Stimulated activated naive CD8-positive, alpha-beta T cell treated with anti-CD3 and anti-CD28 coated beads, Interleukin-15, Interleukin-2, amounts not matched to agents 100 ng/mL and 50 ng/mL, for 24 hours (primary cell): ENCODE measurements around the gene YBX3.
"Not testable (repeated sequence)": the region's sequence is repeated elsewhere in the genome, so short reads cannot be mapped to it uniquely, and the experiment has no call there.

ENCODE experiments used
- H3K27ac Mint-ChIP-seq: one replicate; pipeline ENCODE4 v1.8.0; 2021; ENCODE audit warnings: mild to moderate bottlenecking, mixed read lengths
- H3K27me3 Mint-ChIP-seq: one replicate; pipeline ENCODE4 v1.8.0; 2021; ENCODE audit warnings: mixed read lengths
- H3K36me3 Mint-ChIP-seq: one replicate; pipeline ENCODE4 v1.8.0; 2021; ENCODE audit warnings: low read depth, mixed read lengths
- H3K4me1 Mint-ChIP-seq: one replicate; pipeline ENCODE4 v1.8.0; 2021; ENCODE audit warnings: low read depth, mixed read lengths
- H3K4me3 Mint-ChIP-seq: one replicate; pipeline ENCODE4 v1.8.0; 2021; ENCODE audit warnings: mild to moderate bottlenecking, mixed read lengths
- H3K9me3 Mint-ChIP-seq: one replicate; pipeline ENCODE4 v1.8.0; 2021; ENCODE audit warnings: mixed read lengths

The YBX3 gene

GRCh38 chr12:10722905-10723746, at the start of gene YBX3:
Gene YBX3, minus strand, starts transcription at chr12:10723323. Its CDS starts 212 bp downstream, at chr12:10723111.
- peak within 1 kb of the TSS; percentile 97 for H3K4me3 Mint-ChIP-seq
- peaks cover 32% of the 10 kb centered on the region for H3K36me3 Mint-ChIP-seq
- H3K27me3 Mint-ChIP-seq, result peaks cover 34% of the 10 kb centered on the region
- no peaks in the 10 kb centered on the region for H3K9me3 Mint-ChIP-seq
- H3K4me1 Mint-ChIP-seq, result peaks cover 47% of the 10 kb centered on the region
- peak within 1 kb of the TSS; percentile 98 for H3K27ac Mint-ChIP-seq

GRCh38 chr12:10771132-10771733, 48.1 kb upstream of the YBX3 start:
- Mint-ChIP-seq H3K4me3 (no peak overlapping the region), H3K9me3 (no peaks in the 10 kb centered on the region), H3K27me3 (peaks cover 64% of the 10 kb centered on the region), H3K4me1 (no peaks in the 10 kb centered on the region), H3K36me3 (no peaks in the 10 kb centered on the region), H3K27ac (no peak overlapping the region)

GRCh38 chr12:10759657-10760056, 36.5 kb upstream of the YBX3 start:
- H3K4me1 Mint-ChIP-seq, result no peaks in the 10 kb centered on the region
- peaks cover 8% of the 10 kb centered on the region for H3K36me3 Mint-ChIP-seq
- H3K9me3 Mint-ChIP-seq, result peaks cover 11% of the 10 kb centered on the region
- no peak overlapping the region for H3K4me3 Mint-ChIP-seq
- H3K27ac Mint-ChIP-seq, result no peak overlapping the region
- peaks cover 65% of the 10 kb centered on the region for H3K27me3 Mint-ChIP-seq

- peaks cover 8% of the 10 kb centered on the region for H3K36me3 Mint-ChIP-seq
- H3K4me1 Mint-ChIP-seq, result no peaks in the 10 kb centered on the region
- H3K27ac Mint-ChIP-seq, result no peak overlapping the region
- H3K27me3 Mint-ChIP-seq, result peaks cover 61% of the 10 kb centered on the region
- H3K4me3 Mint-ChIP-seq, result no peak overlapping the region
- peaks cover 11% of the 10 kb centered on the region for H3K9me3 Mint-ChIP-seq
These were observed 33.1 kb upstream of the YBX3 start for GRCh38 chr12:10756194-10756593.

GRCh38 chr12:10753059-10753458, 29.9 kb upstream of the YBX3 start:
- H3K4me3 Mint-ChIP-seq, result no peak overlapping the region

GRCh38 chr12:10750385-10750727, 27.2 kb upstream of the YBX3 start:
- Mint-ChIP-seq H3K36me3 (no peaks in the 10 kb centered on the region), H3K27ac (no peak overlapping the region), H3K4me3 (peak overlapping the region; percentile 68), H3K4me1 (peaks cover 15% of the 10 kb centered on the region), H3K9me3 (no peaks in the 10 kb centered on the region), H3K27me3 (peaks cover 33% of the 10 kb centered on the region)

More at GRCh38 chr12:10753059-10753458, 29.9 kb upstream of the YBX3 start:
- H3K27ac Mint-ChIP-seq, result no peak overlapping the region
- H3K27me3 Mint-ChIP-seq, result peaks cover 39% of the 10 kb centered on the region
- H3K9me3 Mint-ChIP-seq, result peaks cover 11% of the 10 kb centered on the region
- H3K36me3 Mint-ChIP-seq, result peaks cover 8% of the 10 kb centered on the region
- H3K4me1 Mint-ChIP-seq, result peaks cover 15% of the 10 kb centered on the region

- peak overlapping the region; percentile 68 for H3K4me3 Mint-ChIP-seq
- peaks cover 15% of the 10 kb centered on the region for H3K4me1 Mint-ChIP-seq
- no peaks in the 10 kb centered on the region for H3K36me3 Mint-ChIP-seq
- peaks cover 33% of the 10 kb centered on the region for H3K27me3 Mint-ChIP-seq
- peak overlapping the region; percentile 54 for H3K27ac Mint-ChIP-seq
- H3K9me3 Mint-ChIP-seq, result no peaks in the 10 kb centered on the region
These were observed 26.7 kb upstream of the YBX3 start for GRCh38 chr12:10749700-10750384.

- peaks cover 15% of the 10 kb centered on the region for H3K4me1 Mint-ChIP-seq
- peaks cover 37% of the 10 kb centered on the region for H3K27me3 Mint-ChIP-seq
- H3K27ac Mint-ChIP-seq, result no peak overlapping the region
- no peaks in the 10 kb centered on the region for H3K9me3 Mint-ChIP-seq
- H3K36me3 Mint-ChIP-seq, result no peaks in the 10 kb centered on the region
- H3K4me3 Mint-ChIP-seq, result no peak overlapping the region
These were observed 24.6 kb upstream of the YBX3 start for GRCh38 chr12:10747730-10748129.

- H3K27me3 Mint-ChIP-seq, result peaks cover 20% of the 10 kb centered on the region
These were observed 20.3 kb upstream of the YBX3 start for GRCh38 chr12:10743420-10743819.

GRCh38 chr12:10741845-10742244, 18.7 kb upstream of the YBX3 start:
- Mint-ChIP-seq H3K27ac (no peak overlapping the region), H3K36me3 (no peaks in the 10 kb centered on the region), H3K4me1 (no peaks in the 10 kb centered on the region), H3K4me3 (no peak overlapping the region), H3K9me3 (no peaks in the 10 kb centered on the region), H3K27me3 (peaks cover 13% of the 10 kb centered on the region)

More at GRCh38 chr12:10743420-10743819, 20.3 kb upstream of the YBX3 start:
- H3K4me3 Mint-ChIP-seq, H3K9me3 Mint-ChIP-seq, H3K36me3 Mint-ChIP-seq, H3K4me1 Mint-ChIP-seq, H3K27ac Mint-ChIP-seq: not testable (repeated sequence)

GRCh38 chr12:10740182-10740581, 17.1 kb upstream of the YBX3 start:
- no peaks in the 10 kb centered on the region for H3K36me3 Mint-ChIP-seq
- peaks cover 8% of the 10 kb centered on the region for H3K4me1 Mint-ChIP-seq
- H3K27me3 Mint-ChIP-seq, result peaks cover 4% of the 10 kb centered on the region
- H3K4me3 Mint-ChIP-seq, result no peak overlapping the region
- no peak overlapping the region for H3K27ac Mint-ChIP-seq
- no peaks in the 10 kb centered on the region for H3K9me3 Mint-ChIP-seq

GRCh38 chr12:10739157-10740118, 16.3 kb upstream of the YBX3 start:
- H3K4me3 Mint-ChIP-seq, result no peak overlapping the region
- H3K9me3 Mint-ChIP-seq, result no peaks in the 10 kb centered on the region
- no peak overlapping the region for H3K27ac Mint-ChIP-seq
- peaks cover 4% of the 10 kb centered on the region for H3K27me3 Mint-ChIP-seq
- H3K4me1 Mint-ChIP-seq, result peaks cover 8% of the 10 kb centered on the region
- H3K36me3 Mint-ChIP-seq, result no peaks in the 10 kb centered on the region

GRCh38 chr12:10737249-10737648, 14.1 kb upstream of the YBX3 start:
- Mint-ChIP-seq H3K4me1 (peaks cover 8% of the 10 kb centered on the region), H3K9me3 (no peaks in the 10 kb centered on the region), H3K27me3 (peaks cover 12% of the 10 kb centered on the region), H3K27ac (no peak overlapping the region), H3K36me3 (no peaks in the 10 kb centered on the region), H3K4me3 (no peak overlapping the region)

GRCh38 chr12:10736463-10736862, 13.3 kb upstream of the YBX3 start:
- Mint-ChIP-seq H3K4me3 (no peak overlapping the region), H3K27me3 (peaks cover 14% of the 10 kb centered on the region), H3K4me1 (peaks cover 8% of the 10 kb centered on the region), H3K9me3 (no peaks in the 10 kb centered on the region), H3K36me3 (no peaks in the 10 kb centered on the region), H3K27ac (no peak overlapping the region)
